ENCODE results near the gene PTPRE.

PTPRE gene

DNA sequence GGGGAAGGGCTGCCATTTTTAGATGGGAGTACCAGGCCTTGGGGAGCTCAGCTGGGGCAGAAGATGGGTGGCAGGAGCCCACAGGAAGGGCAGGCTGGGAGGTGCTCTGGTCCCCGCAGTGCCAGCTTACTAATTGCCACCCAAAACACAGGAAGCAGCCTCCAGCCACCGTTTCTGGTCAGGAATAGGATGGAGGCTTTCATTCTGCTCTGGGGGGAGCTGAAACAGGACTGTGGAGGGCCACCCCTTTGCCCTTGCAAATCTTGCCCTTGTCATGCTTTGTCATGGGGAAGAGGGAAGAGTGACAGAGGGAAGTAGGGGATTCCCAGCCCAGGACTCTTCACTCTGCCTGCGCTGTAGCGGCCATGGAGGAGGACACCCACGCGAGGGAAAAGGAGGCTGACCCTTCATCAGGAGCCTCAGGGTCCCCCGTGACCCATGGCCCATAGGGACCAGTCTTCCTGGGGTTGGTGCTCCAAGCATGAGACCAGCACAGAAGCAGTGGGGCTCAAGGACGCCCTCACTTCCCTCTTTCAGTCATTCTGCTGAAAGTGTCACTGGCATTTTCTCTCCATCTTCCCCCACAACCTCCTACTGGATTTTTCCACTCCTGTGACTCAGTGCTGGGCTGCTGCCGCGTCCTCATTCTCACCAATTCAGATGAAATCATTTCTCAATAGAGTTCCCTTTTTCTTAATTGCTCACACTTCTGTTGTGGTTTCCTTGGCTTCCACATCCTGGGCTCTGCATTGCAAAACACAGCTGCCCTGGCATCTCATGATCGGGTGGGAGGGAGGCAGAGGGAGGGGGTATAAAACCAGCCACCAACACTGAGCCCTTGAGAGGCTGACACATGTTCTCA is 157.4 kb downstream of the PTPRE start:
- peak; percentile 61 for DNase-seq

DNA sequence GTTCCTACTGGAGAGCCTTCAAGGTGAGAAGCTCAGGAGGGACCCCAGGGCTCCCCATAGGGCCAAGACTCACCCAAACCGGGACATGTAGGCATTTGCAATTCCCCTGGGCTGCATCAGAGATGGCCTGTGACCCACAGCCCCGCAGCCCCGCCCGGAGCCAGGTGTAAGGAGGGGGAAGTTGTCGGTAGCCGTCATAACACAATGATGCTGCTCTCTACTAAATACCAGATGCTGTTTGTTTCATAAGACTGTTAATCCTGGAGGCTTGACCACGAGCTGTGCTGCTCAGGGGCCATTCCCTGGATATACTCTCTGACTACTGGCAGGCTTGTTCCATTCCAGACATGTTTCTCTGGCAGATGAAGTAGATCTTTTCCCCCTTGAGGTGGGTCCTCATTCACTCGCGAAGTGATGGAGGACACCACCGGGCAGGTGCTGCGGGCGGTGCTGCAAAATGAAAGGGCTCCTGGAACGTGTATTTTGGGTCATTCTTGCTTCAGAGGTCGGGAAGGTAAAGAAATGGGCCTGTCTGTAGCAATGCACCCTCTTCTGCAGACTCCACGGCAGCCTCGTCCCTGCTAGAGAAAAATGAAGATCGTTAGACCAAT is 158.2 kb downstream of the PTPRE start:
- DNase-seq, result no peak

GRCh38 chr10:128065881-128066534 is 159.1 kb downstream of the PTPRE start:
- no peak for DNase-seq

DNA sequence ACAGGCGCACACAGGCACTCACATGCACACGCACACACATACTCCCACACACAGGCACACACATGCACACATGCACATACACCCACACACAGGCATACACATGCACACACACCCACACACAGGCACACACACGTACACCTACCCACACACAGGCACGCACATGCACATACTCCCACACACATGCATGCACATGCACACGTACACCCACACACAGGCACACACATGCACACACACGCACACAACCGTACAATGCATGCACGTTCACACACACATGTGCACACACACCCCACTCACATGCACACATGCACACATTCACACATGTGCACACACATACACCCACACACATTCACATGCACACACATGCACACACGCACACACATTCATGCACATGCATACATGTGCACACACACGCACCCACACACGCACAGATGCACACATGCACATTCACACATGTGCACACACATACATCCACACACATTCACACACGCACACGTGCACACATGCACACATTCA is 160.0 kb downstream of the PTPRE start:
- no peak for DNase-seq

- DNase-seq, result no peak
Measured at GRCh38 chr10:128067691-128068397, 160.9 kb downstream of the PTPRE start.

GRCh38 chr10:128068398-128069285 is 161.7 kb downstream of the PTPRE start:
- no peak for DNase-seq

- DNase-seq, result peak; percentile 71
Measured at GRCh38 chr10:128069351-128070051, 162.6 kb downstream of the PTPRE start.

GRCh38 chr10:128070161-128070560 is 163.3 kb downstream of the PTPRE start:
- DNase-seq, result no peak

DNA sequence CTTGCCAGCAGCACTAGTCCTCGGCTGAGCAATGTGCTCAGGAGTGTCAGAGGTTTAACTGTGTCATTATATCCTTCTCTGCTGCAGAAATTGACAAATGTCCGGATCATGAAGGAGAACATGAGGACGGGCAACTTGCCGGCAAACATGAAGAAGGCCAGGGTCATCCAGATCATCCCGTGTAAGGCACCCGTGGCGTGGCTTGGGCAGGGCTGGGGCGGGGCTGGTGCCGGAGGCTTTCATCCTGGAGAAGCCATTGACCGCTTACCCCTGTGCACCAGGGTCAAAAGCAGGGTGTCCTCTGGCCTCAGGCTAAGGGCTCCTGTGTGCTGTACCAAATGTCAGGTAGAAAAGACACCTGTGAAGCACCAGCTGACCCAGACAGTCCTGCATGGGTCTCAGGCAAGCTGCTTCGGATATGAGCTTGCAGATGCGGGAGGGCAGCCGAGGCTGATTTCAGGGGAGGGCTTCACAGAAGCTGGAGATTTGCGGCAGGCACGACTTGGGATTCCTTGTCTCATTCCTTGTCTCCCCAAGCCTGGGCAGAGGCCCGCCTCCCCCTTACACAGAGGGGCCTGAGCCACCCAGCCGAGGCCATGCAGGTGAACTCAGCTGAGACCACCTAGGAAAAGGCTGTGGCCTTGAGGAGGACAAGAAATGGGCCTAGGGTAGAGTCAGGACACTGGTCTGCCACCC is 164.0 kb downstream of the PTPRE start:
- DNase-seq, result no peak

DNA sequence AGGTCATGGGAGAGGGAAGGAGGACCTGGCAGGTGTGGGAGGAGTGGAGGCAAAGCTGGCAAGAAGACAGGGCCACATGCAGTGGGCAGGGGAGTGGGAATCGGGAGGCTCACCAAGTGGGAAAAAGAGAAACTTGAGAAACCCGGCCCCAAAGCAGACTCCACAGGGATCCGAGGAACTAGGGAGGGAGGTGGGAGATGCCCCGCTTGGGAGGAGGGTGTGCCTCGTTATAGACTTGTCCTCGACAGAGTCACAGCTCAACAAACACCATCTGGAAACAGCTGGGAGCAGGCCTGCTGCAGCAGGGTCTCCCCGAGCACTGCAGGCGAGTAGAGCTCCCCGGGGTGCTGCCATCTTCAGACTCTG is 164.5 kb downstream of the PTPRE start:
- DNase-seq, result no peak

- DNase-seq, result no peak
Measured at GRCh38 chr10:128072046-128072445, 165.1 kb downstream of the PTPRE start.

DNA sequence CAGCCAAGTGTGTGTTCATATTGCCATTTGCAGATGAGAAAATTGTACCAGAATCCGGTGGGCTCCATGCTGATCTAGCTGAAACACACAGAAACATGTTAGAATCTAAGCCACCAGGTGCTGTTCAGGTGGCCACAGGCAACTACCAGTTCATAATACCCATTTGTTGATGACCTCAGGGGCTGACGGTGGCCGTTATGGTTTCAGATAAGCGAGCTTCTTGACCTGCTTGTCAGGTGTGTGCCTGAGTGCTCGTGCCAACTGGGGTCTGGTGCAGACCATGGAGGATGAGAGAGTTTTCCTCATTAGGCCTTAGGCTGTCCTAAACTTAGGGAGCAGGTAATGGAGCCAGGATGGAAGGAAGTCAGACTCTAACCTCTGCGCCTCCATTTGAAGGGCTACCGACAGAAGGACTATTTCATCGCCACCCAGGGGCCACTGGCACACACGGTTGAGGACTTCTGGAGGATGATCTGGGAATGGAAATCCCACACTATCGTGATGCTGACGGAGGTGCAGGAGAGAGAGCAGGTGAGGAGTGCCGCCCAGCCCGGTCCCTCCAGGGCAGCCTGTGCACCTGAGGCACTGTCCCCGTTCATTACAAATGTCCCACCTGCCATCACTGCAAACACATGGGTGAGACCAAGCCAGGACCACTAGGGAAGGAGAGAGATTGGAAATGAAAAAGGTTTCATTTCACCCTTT is 166.2 kb downstream of the PTPRE start:
- no peak for DNase-seq

GRCh38 chr10:128073890-128074289 is 167.0 kb downstream of the PTPRE start:
- no peak for DNase-seq

GRCh38 chr10:128074589-128074988 is 167.7 kb downstream of the PTPRE start:
- DNase-seq, result no peak

GRCh38 chr10:128077155-128077875 is 170.4 kb downstream of the PTPRE start:
- DNase-seq, result no peak

GRCh38 chr10:128078136-128078969 is 171.4 kb downstream of the PTPRE start:
- no peak for DNase-seq

DNA sequence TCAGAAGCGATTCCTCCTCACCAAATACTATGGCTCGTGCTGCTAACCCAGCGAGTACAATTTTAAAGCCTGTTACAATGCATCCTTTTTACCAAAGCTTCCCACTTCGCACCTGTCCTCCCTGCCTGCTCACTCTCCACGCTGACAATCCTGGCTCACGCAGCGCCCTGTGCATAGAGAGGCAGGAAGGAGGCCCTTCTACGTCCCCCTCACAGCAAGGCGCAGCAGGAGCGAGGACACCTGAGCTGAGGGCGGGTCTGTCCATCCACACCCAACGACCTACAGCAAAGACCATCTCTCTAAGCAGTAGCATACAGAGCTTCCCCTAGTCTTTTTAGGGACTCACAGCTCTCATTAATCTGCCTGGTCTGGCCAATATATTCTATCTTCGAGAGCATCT is 173.3 kb downstream of the PTPRE start:
- DNase-seq, result no peak

DNA sequence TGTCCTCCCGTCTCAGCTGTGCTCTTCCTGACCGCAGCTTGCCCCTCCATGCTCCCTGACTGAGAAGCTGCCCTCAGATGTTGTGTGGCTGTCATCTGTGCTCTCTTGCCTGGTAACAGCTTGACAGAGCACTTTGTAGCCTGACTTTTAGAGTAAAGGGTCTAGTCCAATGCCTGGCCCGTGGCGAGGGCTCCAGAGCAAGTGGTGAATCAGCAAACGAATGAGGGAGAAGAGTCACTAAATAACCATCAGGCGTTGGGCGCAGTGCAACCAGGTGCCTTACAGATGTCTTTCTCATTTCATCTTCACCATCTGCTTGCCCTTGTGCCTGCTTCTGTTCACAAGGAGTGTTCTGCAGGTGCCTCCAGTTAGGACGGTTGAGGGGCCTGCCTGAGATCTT is 173.7 kb downstream of the PTPRE start:
- no peak for DNase-seq
